Limb (tissue), 2 donors: ENCODE measurements around the gene ATRX.
"Not testable (repeated sequence)": the region's sequence is repeated elsewhere in the genome, so short reads cannot be mapped to it uniquely, and the experiment has no call there.

Experiments used
- DNase-seq, 2 donors: peaks; one replicate each; pipeline ENCODE4 v3.0.0-alpha.2; 2016; ENCODE audit errors: extremely low spot score in 2 of 2

Gene ATRX

DNA sequence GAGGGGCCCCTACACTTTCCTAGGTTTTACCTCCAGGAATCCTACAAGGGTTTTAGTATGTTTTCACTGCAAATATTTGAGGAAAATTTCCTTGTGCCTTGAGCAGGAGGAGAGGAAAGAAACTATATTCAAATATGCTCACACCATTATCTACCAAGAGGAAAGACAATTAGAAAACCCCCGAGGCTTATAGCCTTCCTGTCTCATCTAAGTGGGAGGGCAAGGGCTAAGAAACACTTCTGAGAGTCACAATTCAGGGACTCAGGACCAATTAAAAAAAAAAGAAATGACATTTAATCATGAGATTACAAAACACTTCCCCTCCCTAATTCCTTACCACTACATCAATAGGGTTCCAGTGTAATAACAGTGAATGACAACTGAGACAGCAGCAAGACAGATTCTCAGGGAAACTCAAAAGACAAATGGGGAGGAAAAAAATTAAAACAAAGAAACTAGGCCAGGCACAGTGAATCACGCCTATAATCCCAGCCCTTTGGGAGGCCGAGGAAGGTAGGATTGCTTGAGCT lies 45.6 kb downstream of the ATRX start:
- DNase-seq: no peak

DNA sequence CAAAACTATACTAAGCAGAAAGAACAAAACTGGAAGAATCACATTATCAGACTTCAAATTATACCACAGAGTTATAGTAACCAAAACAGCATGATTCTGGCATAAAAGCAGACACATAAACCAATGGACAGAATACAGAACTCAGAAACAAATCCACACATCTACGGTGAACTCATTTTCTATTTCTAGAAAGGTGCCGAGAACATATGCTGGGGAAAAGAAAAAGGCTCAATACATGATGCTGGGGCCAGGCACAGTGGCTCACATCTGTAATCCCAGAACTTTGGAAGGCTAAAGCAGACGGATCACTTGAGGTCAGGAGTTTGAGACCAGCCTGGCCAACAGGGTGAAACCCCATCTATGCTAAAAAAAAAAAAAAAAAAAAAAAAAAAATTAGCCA lies 52.7 kb downstream of the ATRX start:
- DNase-seq: no peak

DNA sequence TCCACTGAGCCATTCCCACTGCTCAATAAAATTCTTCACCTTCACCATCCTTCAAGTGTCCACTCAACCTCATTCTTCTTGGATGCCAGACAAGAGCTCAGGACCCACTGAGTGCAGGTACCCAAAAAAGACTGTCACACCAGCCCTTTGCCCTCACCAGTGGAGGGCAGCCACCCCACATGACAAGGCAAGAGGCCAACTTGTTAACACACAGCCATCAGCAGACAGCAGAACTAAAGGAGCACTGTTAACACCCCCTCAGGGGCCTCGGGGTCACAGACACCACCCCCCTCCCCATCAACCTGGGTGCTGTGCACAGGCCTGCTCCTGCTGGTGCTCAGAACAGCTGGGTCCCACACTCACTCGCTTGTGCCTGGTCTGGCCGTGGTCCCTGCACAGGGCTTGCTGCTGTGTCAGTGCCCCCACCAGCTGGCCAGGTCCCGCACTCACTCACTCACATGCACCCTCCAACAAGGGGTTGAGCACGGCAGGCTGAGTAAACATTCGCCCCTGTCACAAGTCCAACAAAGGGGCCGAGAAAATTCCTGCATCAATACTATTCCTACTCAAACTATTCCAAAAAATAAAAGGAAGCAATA lies 54.1 kb downstream of the ATRX start:
- no peak for DNase-seq

DNA sequence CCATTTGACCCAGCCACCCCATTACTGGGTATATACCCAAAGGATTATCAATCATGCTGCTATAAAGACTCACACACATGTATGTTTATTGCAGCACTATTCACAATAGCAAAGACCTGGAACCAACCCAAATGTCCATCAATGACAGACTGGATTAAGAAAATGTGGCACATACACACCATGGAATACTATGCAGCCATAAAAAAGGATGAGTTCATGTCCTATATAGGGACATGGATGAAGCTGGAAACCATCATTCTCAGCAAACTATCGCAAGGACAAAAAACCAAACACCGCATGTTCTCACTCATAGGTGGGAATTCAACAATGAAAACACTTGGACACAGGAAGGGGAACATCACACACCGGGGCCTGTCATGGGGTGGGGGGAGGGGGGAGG lies 59.9 kb downstream of the ATRX start:
- DNase-seq: not testable (repeated sequence)

DNA sequence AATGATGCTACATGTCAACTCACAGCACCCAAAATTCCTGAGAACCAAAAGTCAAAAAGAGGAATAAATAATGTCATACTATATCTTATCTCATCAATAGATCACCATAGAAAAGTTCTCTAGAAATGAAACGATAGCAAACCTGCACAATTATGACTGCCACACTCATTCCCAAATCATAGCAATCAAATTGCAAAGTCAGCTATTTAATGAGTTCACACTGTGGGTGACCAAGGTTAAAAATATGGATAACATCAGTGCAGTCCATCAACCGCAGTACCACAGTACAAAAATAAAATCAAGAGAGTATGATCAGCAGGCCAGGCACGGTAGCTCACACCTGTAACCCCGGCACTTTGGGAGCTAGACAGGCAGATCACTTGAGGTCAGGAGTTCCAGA lies 62.3 kb downstream of the ATRX start:
- no peak for DNase-seq

DNA sequence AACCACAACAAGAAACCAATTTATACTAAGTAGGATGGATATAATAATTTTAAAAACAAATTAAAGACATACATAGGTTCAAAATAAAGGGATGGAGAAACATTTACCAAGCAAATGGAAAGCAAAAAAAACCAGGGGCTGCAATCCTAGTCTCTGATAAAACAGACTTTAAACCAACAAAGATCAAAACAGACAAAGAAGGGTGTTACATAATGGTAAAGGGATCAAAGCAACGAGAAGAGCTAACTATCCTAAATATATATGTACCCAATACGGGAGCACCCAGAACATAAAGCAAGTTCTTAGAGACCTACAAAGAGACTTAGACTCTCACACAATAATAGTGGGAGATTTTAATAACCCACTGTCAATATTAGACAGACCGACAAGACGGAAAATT lies 66.6 kb downstream of the ATRX start:
- no peak for DNase-seq

DNA sequence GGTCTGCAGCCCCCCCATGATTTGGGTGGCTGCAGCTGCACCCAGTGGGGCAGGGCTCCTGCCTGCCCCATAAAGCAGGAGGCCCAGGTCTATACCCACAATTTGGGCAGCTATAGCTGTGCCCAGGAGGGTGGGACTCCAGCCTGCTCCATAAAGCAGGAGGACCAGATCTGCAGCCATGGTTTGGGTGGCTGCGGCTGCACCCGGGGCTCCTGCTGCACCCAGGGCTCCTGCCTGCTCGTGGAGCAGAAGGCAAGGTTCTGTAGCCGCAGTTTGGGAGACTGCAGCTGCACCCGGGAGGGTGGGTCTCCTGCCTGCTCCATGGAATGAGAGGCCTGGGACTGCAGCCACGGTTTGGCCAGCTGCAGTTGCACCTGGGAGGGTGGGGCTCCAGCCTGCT lies 81.1 kb downstream of the ATRX start:
- no peak for DNase-seq

DNA sequence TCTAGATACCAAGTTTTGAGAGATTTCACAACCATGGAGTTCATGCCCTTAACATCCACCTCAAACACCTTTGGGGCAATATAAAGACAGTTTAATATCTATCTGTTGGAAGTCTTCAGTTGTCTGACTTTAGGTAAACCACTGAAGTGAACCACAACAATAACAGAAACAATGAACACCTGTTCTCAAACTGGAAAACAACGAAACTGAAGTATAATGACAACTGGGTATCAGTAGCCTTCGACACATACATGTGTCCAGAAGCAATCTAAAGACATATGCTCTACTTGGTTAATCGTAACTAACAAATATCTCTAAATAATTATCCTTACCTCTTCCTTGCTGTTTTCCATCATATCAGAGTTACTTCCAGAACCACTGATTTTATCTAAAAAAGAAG lies 87.8 kb downstream of the ATRX start:
- DNase-seq: no peak

DNA sequence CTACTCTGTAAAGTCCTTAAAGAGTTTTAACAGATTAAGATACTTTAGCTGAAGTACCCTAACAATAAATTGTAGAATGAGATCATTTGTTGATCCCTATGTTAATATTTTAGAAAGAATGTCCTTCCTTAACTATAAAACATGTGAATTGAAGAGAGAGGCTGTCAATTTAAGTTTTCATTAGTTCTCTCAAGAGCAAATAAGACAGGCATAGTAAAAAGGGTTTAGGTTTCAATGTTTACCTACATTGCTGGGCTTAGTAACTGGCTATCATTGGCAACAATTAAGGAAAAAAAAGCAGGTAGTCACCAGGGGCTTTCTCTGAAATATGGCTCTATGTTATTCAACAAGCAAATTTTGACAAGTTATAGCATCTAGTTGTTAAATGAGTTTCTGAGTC lies 91.5 kb downstream of the ATRX start:
- no peak for DNase-seq

DNA sequence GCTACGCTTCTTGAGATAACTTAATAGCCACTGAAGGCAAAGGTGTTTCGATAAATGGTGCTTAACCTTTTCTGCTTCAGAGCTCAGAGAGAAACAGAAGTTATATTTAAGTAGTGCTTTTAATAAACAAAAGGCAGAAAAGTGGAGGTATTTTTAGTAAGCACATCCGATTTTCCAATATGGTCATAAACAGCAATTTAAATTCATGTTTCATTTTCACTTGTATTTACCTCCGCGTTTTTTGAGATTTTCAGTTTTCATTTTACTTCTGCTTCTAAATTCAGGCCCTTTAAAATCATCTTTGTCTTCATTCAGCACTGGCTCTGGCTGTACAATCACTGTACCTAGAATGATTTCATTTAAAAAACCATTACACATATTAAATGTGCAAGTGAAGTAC lies 92.4 kb downstream of the ATRX start:
- no peak for DNase-seq

DNA sequence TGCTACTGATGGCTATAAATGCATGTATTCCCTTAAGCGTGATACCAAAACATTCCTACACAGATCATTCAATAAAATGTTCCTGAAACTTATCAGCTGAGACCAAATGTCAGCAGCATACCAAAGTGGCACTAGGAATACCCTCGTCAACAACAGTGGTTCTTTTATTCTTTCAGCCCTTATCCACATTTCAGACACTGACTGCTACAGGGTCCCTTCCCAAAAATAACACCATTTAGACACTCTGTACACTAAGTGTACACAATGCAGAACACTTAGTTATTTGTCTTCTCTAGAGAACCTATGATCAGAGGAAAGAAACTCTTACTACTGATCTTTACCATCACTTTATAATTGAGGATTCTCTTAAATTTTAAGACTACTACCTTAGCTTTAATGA lies 94.1 kb downstream of the ATRX start:
- no peak for DNase-seq

DNA sequence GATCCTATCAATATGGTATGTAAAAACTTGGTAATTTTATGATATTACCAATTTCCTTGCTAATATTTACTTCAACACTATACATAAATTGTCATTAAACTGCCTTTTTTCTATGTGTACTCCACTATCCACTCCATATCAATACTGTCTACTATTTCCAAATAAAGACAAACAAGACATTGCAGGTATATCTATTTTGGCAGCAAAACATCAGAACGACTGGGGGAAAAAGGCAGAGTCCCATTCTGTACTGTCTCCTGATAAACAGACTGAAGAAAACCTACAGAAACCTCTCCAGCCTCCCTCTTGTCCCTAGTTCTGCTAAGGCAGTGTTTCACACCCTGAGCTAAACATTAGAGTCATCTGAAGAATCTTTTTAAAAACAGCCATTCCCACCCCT lies 96.6 kb downstream of the ATRX start:
- DNase-seq: no peak

DNA sequence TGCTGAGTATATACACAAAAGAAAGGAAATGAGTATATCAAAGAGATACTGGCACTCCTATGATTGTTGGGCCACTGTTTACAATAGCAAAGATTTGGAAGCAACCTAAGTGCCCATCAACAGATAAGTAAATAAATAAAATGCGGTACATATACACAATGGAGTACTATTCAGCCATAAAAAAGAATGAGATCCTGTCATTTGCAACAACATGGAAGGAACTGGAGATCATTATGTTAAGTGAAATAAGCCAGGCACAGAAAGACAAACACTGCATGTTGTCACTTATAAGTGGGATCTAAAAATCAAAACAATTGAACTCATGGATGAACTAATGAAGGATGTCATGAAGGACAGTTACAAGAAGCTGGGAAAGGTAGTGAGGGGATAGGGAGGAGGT lies 100.3 kb downstream of the ATRX start:
- not testable (repeated sequence) for DNase-seq

DNA sequence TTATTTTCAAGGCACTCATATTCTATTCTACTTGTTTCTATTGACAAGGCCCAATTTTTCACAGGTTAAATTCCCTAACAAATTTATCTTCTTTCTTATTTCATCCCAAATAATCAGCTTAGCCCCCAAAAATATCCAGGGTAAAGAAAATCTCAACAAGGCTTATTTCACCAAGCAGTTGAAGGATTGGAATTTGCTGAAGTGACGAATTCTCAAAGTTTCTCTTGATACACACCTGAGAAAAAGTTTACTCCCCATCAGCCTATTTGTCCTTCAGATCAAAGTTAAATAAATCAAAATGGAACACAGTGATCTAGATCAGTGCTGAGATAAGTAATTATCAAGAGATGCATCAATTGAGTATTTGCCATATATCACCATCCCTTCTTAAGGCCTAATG lies 106.9 kb downstream of the ATRX start:
- no peak for DNase-seq

DNA sequence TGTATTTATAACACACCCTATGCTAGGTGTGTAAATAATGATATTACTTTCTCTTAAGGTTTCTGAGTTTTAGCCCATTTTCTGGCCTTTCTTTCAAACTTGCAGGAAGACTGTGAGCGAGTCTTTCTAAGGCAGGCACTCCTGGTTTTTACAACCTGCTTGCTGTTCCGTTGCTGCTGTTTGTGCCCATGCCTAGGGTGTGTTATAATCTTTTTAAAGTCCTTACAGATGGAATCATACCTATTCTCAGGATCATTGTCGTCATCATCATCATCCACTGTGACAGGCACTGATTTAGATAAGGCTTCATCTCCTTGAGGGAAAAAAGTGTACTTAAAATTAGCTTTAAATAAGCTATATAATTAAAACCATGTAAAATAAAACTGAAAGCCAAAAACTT lies 110.0 kb downstream of the ATRX start:
- DNase-seq: no peak

DNA sequence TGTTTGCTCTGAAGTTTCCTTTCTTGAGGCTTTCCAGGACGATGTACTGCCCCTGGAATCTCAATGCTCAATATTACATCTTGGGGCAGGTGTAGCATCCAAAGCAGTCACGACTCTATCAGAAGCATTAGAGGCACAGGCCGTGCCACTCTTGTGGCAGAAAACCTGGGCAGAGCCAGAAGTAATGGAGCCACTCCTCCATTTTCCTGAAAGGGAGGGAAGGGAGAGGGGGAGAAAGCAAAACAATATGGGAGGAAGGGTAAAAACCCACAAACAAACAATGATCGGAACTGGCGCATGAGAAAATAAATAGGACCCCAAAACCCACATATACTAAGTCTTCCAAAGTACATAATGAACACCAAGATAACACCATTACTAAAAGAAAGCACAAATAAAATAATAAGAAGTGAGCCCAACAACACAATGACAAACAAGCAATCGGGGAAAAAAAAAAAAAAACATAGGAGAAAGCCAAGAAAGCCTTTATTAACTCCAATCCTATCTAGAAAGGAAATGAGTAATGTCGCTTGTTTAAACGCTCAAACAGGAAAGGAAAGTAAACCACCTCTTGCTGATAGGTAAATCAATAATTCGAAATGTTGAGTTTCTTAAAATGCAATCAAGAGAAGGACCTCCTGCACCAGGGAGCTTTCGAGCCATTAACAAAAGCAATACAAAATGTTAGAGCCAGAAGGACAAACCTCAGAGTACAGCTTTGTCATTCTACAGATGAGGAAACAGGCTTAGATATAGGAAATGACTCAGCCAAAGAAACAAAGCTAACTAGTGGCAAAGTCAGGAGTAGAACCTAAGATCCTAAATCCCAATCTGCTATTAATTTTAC lies 117.4 kb downstream of the ATRX start:
- no peak for DNase-seq

DNA sequence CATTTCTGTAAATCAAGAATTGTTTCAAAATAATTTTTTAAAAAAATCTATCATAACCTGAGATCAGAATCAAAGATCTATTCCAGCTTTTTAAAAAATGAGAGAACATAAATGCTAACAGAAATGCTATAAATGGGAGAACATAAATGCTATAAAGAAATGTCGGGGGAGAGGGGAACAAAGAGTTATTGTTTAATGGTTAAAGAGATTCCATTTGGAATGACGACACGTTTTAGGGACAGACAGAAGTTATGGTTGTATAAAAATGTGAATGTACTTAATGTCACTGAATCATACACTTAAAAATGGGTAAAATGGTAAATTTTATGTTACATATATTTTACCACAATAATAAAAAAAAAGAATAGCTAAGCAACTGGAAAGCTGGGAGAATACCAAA lies 127.1 kb downstream of the ATRX start:
- DNase-seq: no peak

DNA sequence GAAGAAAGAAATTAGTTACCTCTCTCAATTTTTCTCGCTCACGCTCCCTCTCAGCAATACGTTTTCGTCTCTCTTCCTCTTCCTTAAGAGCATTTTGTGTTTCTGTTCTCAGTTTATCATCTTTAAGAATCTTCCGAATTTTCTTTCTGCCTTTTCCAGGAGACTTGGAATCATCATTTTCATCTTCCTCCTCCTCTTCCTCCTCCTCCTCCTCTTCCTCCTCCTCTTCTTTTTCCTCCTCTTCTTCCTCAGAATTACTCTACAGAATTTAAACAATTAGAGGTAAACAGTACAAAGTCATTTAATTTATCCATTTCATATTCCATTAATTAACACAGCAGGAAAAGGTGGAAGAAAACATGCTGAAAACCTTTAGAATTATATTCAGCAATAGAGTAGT lies 133.9 kb downstream of the ATRX start:
- no peak for DNase-seq

DNA sequence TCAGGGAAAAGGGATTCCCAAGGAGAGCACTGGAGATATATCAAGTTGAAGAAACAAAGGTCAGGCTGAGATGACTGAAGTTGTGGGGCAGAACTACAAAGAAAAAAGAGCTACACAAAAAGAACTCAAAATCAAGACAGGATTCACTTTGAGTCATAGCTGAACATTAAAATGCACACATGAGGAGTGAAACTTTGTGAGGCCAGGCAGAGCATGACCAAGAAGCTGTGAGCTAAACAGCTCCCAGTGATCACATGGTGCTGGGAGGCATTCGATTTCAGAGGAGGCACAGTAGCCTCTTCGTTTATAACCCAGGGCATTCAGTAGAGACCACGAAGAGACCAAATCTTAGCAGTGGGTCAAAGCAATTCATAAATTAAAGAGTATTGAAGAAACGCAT lies 145.3 kb downstream of the ATRX start:
- DNase-seq: no peak

DNA sequence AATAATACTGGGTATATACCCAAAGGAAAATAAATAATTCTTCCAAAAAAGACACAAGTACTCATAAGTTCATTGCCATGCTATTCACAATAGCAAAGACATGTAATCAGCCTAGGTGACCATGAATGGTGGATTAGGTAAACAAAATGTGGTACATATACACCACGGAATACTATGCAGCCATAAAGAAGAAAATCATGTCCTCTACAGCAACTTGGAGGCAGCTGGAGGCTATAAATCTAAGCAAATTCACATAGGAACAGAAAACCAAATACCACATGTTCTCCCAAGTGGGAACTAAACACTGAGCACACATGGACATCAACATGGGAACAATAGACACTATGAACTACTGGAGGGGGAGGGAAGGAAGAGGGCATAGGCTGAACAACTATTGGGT lies 146.2 kb downstream of the ATRX start:
- no peak for DNase-seq

DNA sequence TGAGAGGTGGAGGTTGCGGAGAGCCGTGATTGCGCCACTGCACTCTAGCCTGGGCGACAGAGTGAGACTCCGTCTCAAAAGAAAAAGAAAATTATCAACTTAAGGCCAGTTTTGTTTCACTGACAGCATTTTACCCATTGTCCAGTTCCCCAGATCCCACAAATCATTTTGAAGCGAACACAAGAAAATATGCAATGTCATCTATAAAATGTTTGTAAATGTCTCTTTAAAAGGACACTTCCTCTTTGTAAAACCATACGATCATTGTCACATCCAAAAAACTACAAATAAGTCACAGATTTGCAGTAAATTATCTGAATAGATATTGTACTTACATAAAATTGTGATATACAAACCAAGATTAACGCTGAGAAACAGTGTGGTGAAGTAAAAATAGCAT lies 147.6 kb downstream of the ATRX start:
- no peak for DNase-seq

DNA sequence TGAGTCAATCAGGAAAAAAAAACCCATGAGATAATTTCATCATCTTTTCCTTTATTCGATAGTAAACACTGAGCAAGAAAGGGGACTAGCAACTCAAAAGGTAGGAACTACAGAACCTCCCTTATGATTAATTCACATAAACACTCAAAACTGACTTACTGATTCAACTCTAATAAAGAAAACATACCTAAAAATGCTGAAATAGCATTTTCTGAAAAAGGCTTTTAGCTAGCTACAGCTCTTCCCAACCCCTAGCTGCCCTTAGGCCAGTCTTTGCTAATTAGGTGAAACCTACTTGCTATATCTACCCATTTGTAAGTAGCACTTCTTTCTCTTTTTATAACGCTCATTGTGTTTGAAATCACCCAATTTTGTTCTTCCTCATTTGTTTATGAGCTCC lies 150.6 kb downstream of the ATRX start:
- no peak for DNase-seq
